Fibroblast of lung (primary cell): ENCODE data around the gene SLC24A3. TPM values are rescaled to one million over a fixed set of nuclear protein-coding genes. Genes with fewer than 3 reads are reported as not detected.

Experiments used
- DNase-seq, 2 donors: peaks; one replicate each; pipeline versions ENCODE4 v3.0.0 to v3.0.0-alpha.2; 2010; ENCODE audit warnings: low read depth in 2 of 2
- H2AFZ ChIP-seq: 2 replicates; pipeline ENCODE4 v1.5.1; 2012; ENCODE audit warnings: low read length, control low read depth, inconsistent platforms
- H3K27ac ChIP-seq: 2 replicates; pipeline ENCODE4 v1.5.1; 2011; ENCODE audit warnings: low read length, control low read depth; ENCODE audit not compliant: insufficient read depth
- H3K27me3 ChIP-seq: 2 replicates; pipeline ENCODE4 v1.5.1; 2011; ENCODE audit warnings: mild to moderate bottlenecking, low read length; ENCODE audit not compliant: control insufficient read depth, insufficient read depth
- H3K36me3 ChIP-seq: 2 replicates; pipeline ENCODE4 v1.5.1; 2011; ENCODE audit warnings: low read length; ENCODE audit not compliant: control insufficient read depth, insufficient read depth
- H3K4me1 ChIP-seq: 2 replicates; pipeline ENCODE4 v1.5.1; 2011; ENCODE audit warnings: low read length; ENCODE audit not compliant: control insufficient read depth, insufficient read depth; ENCODE audit errors: extremely low read depth
- H3K4me2 ChIP-seq: 2 replicates; pipeline ENCODE4 v1.5.1; 2011; ENCODE audit warnings: low read length, control low read depth; ENCODE audit not compliant: insufficient read depth; ENCODE audit errors: extremely low read depth
- H3K4me3 ChIP-seq, 4 experiments: fragments of 200-600 bp in 1 of 4; sonication (generic) in 1 of 4; replicated peaks in 1 of 4; 2 replicates each; pipeline ENCODE4 v1.5.1; 2011 to 2016; ENCODE audit warnings: low read length in 4 of 4, low read depth in 3 of 4, mild to moderate bottlenecking in 3 of 4, control low read depth in 2 of 4, inconsistent platforms in 1 of 4, mixed read lengths in 1 of 4; ENCODE audit not compliant: insufficient read depth in 1 of 4; ENCODE audit errors: control extremely low read depth in 1 of 4
- H3K79me2 ChIP-seq: 2 replicates; pipeline ENCODE4 v1.5.1; 2012; ENCODE audit warnings: mild to moderate bottlenecking, low read length, inconsistent platforms; ENCODE audit not compliant: control insufficient read depth, insufficient read depth
- H3K9ac ChIP-seq: 2 replicates; pipeline ENCODE4 v1.5.1; 2011; ENCODE audit warnings: mild to moderate bottlenecking, low read length, control low read depth; ENCODE audit not compliant: insufficient read depth
- H3K9me3 ChIP-seq: 2 replicates; pipeline ENCODE4 v1.5.1; 2012; ENCODE audit warnings: low read depth, low read length; ENCODE audit not compliant: control insufficient read depth, insufficient read depth
- H4K20me1 ChIP-seq: 2 replicates; pipeline ENCODE4 v1.5.1; 2011; ENCODE audit warnings: low read length; ENCODE audit not compliant: control insufficient read depth, insufficient read depth; ENCODE audit errors: extremely low read depth
- EZH2 ChIP-seq: IDR thresholded peaks from 2 replicates; pipeline ENCODE4 v1.5.1; 2012; ENCODE audit warnings: low read length, control low read depth, mild to moderate bottlenecking; ENCODE audit errors: missing control alignments
- polyA plus RNA-seq, 2 donors: library from polyadenylated mRNA; depleted of rRNA in 1 of 2; stranded (reverse) in 1 of 2; unstranded in 1 of 2; fragments of >200 nt; gene quantifications; 2 replicates each; pipeline ENCODE4 v1.2.1, GENCODE V29; 2011 to 2012; ENCODE audit warnings: missing spikeins in 1 of 2
- total RNA-seq: library from RNA; depleted of rRNA; stranded (reverse); fragments of >200 nt; gene quantifications from 2 replicates; pipeline ENCODE4 v1.2.1, GENCODE V29; 2014
- TF ChIP-seq, protein P1 (sequence below), 2 donors: IDR thresholded peaks in 1 of 2; conservative IDR thresholded peaks in 1 of 2; 1 replicate in 1 of 2; 2 replicates in 1 of 2; pipeline ENCODE4 v1.5.1; 2011 to 2012; ENCODE audit warnings: low read length in 2 of 2, control low read depth in 1 of 2, inconsistent platforms in 1 of 2, low read depth in 1 of 2, mild to moderate bottlenecking in 1 of 2

Gene SLC24A3
- total and polyA plus RNA-seq, 2 donors (not counting 1 experiment from before 2014, with no cell fraction given) = 0.03 to 1.8 TPM

DNA sequence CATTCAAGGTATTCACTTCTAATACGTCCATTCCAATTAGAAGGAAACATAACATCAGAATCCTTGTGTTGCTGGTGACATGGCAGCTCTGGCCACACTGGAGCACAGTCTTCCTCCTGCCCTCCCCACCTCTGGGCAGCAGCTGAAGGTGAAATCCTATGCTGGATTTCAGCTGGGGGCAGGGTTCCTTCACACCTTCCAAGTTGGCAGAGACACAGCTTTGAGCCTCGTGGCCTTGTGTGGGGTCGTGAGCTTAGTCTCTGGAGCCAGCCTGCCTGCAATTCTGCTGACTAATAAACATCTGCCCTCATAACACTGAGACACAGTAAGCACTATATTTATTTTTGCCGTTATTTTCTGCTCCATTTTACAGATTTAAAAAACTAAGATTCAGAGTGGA lies 326.7 kb downstream of the SLC24A3 start:
- no peak for DNase-seq
- H2AFZ ChIP-seq = no peak overlapping the region
- H3K4me2 ChIP-seq = no peak overlapping the region
- no peak overlapping the region for H3K27ac ChIP-seq
- no peak overlapping the region for H3K9ac ChIP-seq
- H3K4me1 ChIP-seq = no peaks in the 10 kb centered on the region
- H4K20me1 ChIP-seq = no peaks in the 10 kb centered on the region
- no peaks in the 10 kb centered on the region for H3K36me3 ChIP-seq
- TF ChIP-seq EZH2 = no peak
- H3K4me3 ChIP-seq = no peak overlapping the region
- no peaks in the 10 kb centered on the region for H3K9me3 ChIP-seq
- no peaks in the 10 kb centered on the region for H3K79me2 ChIP-seq
- no peaks in the 10 kb centered on the region for H3K27me3 ChIP-seq

DNA sequence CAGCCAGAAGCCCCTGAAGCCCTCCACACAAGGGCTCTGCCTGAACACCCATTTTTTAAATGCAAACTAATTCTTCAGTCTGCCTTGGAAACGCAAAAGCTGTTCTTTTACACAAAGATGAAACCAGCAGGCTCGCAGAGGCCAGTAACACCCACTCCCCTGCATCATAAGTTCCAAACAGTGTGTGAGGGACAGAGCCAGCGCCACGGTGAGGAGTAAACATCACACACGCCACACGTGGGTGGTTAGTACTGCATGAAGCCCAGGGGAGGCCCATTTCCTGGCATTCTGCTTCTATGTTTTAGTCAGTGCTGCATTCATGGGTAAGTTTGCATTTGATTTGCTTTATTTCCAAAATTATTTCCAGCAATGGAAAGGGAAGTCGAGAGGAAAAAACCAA lies 327.9 kb downstream of the SLC24A3 start:
- no peaks in the 10 kb centered on the region for H4K20me1 ChIP-seq
- H2AFZ ChIP-seq = no peak overlapping the region
- DNase-seq = no peak
- no peak overlapping the region for H3K4me3 ChIP-seq
- no peaks in the 10 kb centered on the region for H3K4me1 ChIP-seq
- H3K9ac ChIP-seq = no peak overlapping the region
- no peaks in the 10 kb centered on the region for H3K79me2 ChIP-seq
- TF ChIP-seq, protein P1, sequence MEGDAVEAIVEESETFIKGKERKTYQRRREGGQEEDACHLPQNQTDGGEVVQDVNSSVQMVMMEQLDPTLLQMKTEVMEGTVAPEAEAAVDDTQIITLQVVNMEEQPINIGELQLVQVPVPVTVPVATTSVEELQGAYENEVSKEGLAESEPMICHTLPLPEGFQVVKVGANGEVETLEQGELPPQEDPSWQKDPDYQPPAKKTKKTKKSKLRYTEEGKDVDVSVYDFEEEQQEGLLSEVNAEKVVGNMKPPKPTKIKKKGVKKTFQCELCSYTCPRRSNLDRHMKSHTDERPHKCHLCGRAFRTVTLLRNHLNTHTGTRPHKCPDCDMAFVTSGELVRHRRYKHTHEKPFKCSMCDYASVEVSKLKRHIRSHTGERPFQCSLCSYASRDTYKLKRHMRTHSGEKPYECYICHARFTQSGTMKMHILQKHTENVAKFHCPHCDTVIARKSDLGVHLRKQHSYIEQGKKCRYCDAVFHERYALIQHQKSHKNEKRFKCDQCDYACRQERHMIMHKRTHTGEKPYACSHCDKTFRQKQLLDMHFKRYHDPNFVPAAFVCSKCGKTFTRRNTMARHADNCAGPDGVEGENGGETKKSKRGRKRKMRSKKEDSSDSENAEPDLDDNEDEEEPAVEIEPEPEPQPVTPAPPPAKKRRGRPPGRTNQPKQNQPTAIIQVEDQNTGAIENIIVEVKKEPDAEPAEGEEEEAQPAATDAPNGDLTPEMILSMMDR (conservative IDR thresholded peaks at IDR 0.05 in 1 of 2, IDR thresholded peaks at IDR 0.05 in 1 of 2; ENCODE audit: low read depth in 1 of 2, low read length in 2 of 2) = no peak
- no peak for TF ChIP-seq EZH2
- H3K4me2 ChIP-seq = no peak overlapping the region
- no peaks in the 10 kb centered on the region for H3K36me3 ChIP-seq
- H3K9me3 ChIP-seq = no peaks in the 10 kb centered on the region
- H3K27ac ChIP-seq = no peak overlapping the region
- no peaks in the 10 kb centered on the region for H3K27me3 ChIP-seq

DNA sequence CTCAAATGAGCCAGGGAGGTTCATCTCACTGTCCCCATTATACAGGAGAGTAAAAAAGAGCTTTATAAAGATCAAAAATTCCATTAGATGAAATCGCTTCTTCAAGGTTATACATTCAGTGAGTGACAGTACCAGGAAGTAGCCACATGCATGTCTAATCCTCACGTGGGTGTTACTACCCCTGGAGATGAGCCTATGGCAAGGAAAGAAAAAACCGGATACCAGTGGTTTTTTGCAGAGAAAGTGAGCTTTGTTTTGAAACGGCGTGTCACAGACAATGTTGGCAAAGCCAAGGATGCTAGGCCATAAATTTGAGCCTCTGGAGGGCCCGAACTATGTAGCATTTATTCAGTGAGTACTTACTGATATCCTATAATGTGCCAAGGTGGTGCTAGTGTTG lies 330.7 kb downstream of the SLC24A3 start:
- TF ChIP-seq, protein P1 (conservative IDR thresholded peaks at IDR 0.05 in 1 of 2, IDR thresholded peaks at IDR 0.05 in 1 of 2; ENCODE audit: low read depth in 1 of 2, low read length in 2 of 2) = no peak
- no peak for TF ChIP-seq EZH2
- Histone ChIP-seq H3K27ac (no peak overlapping the region), H3K9me3 (no peaks in the 10 kb centered on the region), H3K4me3 (no peak overlapping the region), H3K36me3 (no peaks in the 10 kb centered on the region), H4K20me1 (no peaks in the 10 kb centered on the region), H3K4me2 (no peak overlapping the region), H3K27me3 (no peaks in the 10 kb centered on the region), H3K9ac (no peak overlapping the region), H3K79me2 (no peaks in the 10 kb centered on the region), H3K4me1 (no peaks in the 10 kb centered on the region), H2AFZ (no peak overlapping the region)
- DNase-seq = no peak

DNA sequence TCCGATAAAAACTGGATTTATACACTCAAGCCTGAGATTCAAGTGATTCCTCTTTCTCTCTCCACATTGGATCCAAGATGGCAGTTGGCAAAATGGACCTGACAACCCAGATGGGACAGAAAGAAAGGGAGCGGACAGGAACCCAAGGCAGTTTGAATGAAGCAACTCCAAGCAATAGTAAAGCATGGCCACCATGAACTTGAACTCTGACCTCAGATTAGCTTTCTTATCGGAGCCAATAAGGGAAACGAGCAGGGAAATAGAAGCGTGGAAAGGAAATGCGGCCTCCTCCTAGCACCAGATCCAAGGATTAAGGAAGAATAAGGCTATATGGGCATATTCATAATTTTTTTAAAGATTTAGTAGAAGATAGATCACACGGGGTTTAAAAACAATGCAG lies 332.2 kb downstream of the SLC24A3 start:
- DNase-seq = no peak
- no peak overlapping the region for H2AFZ ChIP-seq
- no peaks in the 10 kb centered on the region for H4K20me1 ChIP-seq
- no peak overlapping the region for H3K4me3 ChIP-seq
- H3K36me3 ChIP-seq = no peaks in the 10 kb centered on the region
- H3K4me2 ChIP-seq = no peak overlapping the region
- TF ChIP-seq, protein P1 (conservative IDR thresholded peaks at IDR 0.05 in 1 of 2, IDR thresholded peaks at IDR 0.05 in 1 of 2; ENCODE audit: low read depth in 1 of 2, low read length in 2 of 2) = no peak
- TF ChIP-seq EZH2 = no peak
- no peaks in the 10 kb centered on the region for H3K79me2 ChIP-seq
- H3K27ac ChIP-seq = no peak overlapping the region
- H3K9ac ChIP-seq = no peak overlapping the region
- H3K9me3 ChIP-seq = no peaks in the 10 kb centered on the region
- no peaks in the 10 kb centered on the region for H3K27me3 ChIP-seq
- H3K4me1 ChIP-seq = no peaks in the 10 kb centered on the region
